Duodenal mucosa (tissue), 2 donors: Measurements from ENCODE around the gene ATOH7.
"Not testable (repeated sequence)": the region's sequence is repeated elsewhere in the genome, so short reads cannot be mapped to it uniquely, and the experiment has no call there.

Experiments used
- H3K27ac ChIP-seq: one replicate; pipeline ENCODE4 v1.7.0; 2013; ENCODE audit warnings: low read depth, low read length
- H3K27me3 ChIP-seq, 2 donors: one replicate each; pipeline ENCODE4 v1.7.0; 2013; ENCODE audit warnings: low read length in 2 of 2, control low read depth in 1 of 2; ENCODE audit not compliant: insufficient read depth in 2 of 2, control insufficient read depth in 1 of 2
- H3K36me3 ChIP-seq, 2 donors: one replicate each; pipeline ENCODE4 v1.7.0; 2013; ENCODE audit warnings: low read length in 2 of 2, control low read depth in 1 of 2; ENCODE audit not compliant: insufficient read depth in 2 of 2, control insufficient read depth in 1 of 2
- H3K4me1 ChIP-seq, 2 donors: one replicate each; pipeline ENCODE4 v1.7.0; 2013; ENCODE audit warnings: low read length in 2 of 2, control low read depth in 1 of 2; ENCODE audit not compliant: insufficient read depth in 2 of 2, control insufficient read depth in 1 of 2
- H3K4me3 ChIP-seq, 2 donors: one replicate each; pipeline ENCODE4 v1.7.0; 2013; ENCODE audit warnings: low read length in 2 of 2, low read depth in 1 of 2
- H3K9ac ChIP-seq, 2 donors: one replicate each; pipeline ENCODE4 v1.7.0; 2013; ENCODE audit warnings: low read length in 2 of 2, low read depth in 1 of 2
- H3K9me3 ChIP-seq, 2 donors: one replicate each; pipeline ENCODE4 v1.7.0; 2013; ENCODE audit warnings: low read length in 2 of 2, control low read depth in 1 of 2; ENCODE audit not compliant: control insufficient read depth in 1 of 2

The ATOH7 gene

GRCh38 chr10:68231817-68232251 is at the start of gene ATOH7:
Gene ATOH7, minus strand, starts transcription at chr10:68232113. Its CDS starts 436 bp downstream, at chr10:68231677.
- Histone ChIP-seq H3K36me3 (no peaks in the 10 kb centered on the region), H3K9me3 (no peaks in the 10 kb centered on the region), H3K9ac (peak within 1 kb of the TSS; percentile 56 to 66), H3K27me3 (peaks cover 4 to 8% of the 10 kb centered on the region in 2 donors), H3K27ac (peak within 1 kb of the TSS; percentile 20), H3K4me3 (peak within 1 kb of the TSS; percentile 77 to 78), H3K4me1 (peaks cover 5 to 6% of the 10 kb centered on the region in 2 donors)

- Histone ChIP-seq H3K4me1 (no peaks in the 10 kb centered on the region), H3K27me3 (no peaks in the 10 kb centered on the region), H3K36me3 (peaks cover 5 to 24% of the 10 kb centered on the region in 2 donors), H3K9me3 (peaks cover 4 to 10% of the 10 kb centered on the region in 2 donors), H3K9ac (no peak overlapping the region), H3K27ac (no peak overlapping the region), H3K4me3 (no peak overlapping the region)
Measured at GRCh38 chr10:68280758-68281157, 48.8 kb upstream of the ATOH7 start.

GRCh38 chr10:68278906-68279753 is 47.2 kb upstream of the ATOH7 start:
- Histone ChIP-seq H3K36me3 (peaks cover 0 to 12% of the 10 kb centered on the region in 2 donors), H3K9me3 (peaks cover 4 to 10% of the 10 kb centered on the region in 2 donors)
- H3K27ac ChIP-seq, H3K4me3 ChIP-seq, H3K27me3 ChIP-seq, H3K4me1 ChIP-seq, H3K9ac ChIP-seq: not testable (repeated sequence)

- not testable (repeated sequence) for H3K4me3 ChIP-seq, H3K4me1 ChIP-seq, H3K27ac ChIP-seq, H3K36me3 ChIP-seq, H3K9ac ChIP-seq, H3K27me3 ChIP-seq
- H3K9me3 ChIP-seq: peaks cover 4 to 10% of the 10 kb centered on the region in 2 donors
Measured at GRCh38 chr10:68277814-68278213, 45.9 kb upstream of the ATOH7 start.

- no peaks in the 10 kb centered on the region for H3K36me3 ChIP-seq
- H3K9ac ChIP-seq: no peak overlapping the region
- peaks cover 4 to 10% of the 10 kb centered on the region in 2 donors for H3K9me3 ChIP-seq
- H3K27ac ChIP-seq: no peak overlapping the region
- no peaks in the 10 kb centered on the region for H3K27me3 ChIP-seq
- no peak overlapping the region for H3K4me3 ChIP-seq
- H3K4me1 ChIP-seq: no peaks in the 10 kb centered on the region
Measured at GRCh38 chr10:68276224-68276623, 44.3 kb upstream of the ATOH7 start.

- H3K4me3 ChIP-seq: no peak overlapping the region
Measured at GRCh38 chr10:68275600-68276126, 43.8 kb upstream of the ATOH7 start.

GRCh38 chr10:68272833-68273232 is 40.9 kb upstream of the ATOH7 start:
- no peak overlapping the region for H3K9ac ChIP-seq
- no peaks in the 10 kb centered on the region for H3K4me1 ChIP-seq
- H3K36me3 ChIP-seq: no peaks in the 10 kb centered on the region

More at GRCh38 chr10:68275600-68276126, 43.8 kb upstream of the ATOH7 start:
- H3K36me3 ChIP-seq: no peaks in the 10 kb centered on the region
- H3K9me3 ChIP-seq: peaks cover 4 to 10% of the 10 kb centered on the region in 2 donors
- H3K27me3 ChIP-seq: no peaks in the 10 kb centered on the region
- no peaks in the 10 kb centered on the region for H3K4me1 ChIP-seq
- no peak overlapping the region for H3K27ac ChIP-seq
- H3K9ac ChIP-seq: no peak overlapping the region

GRCh38 chr10:68271196-68271882 is 39.4 kb upstream of the ATOH7 start:
- Histone ChIP-seq H3K9ac (no peak overlapping the region), H3K36me3 (no peaks in the 10 kb centered on the region), H3K27ac (no peak overlapping the region), H3K4me3 (no peak overlapping the region), H3K9me3 (no peaks in the 10 kb centered on the region), H3K4me1 (no peaks in the 10 kb centered on the region), H3K27me3 (no peaks in the 10 kb centered on the region)

More at GRCh38 chr10:68272833-68273232, 40.9 kb upstream of the ATOH7 start:
- Histone ChIP-seq H3K27ac (no peak overlapping the region), H3K4me3 (no peak overlapping the region), H3K9me3 (peaks cover 4 to 5% of the 10 kb centered on the region in 2 donors), H3K27me3 (no peaks in the 10 kb centered on the region)

GRCh38 chr10:68269562-68270290 is 37.8 kb upstream of the ATOH7 start:
- H3K36me3 ChIP-seq: no peaks in the 10 kb centered on the region
- H3K9ac ChIP-seq: no peak overlapping the region
- H3K4me1 ChIP-seq: no peaks in the 10 kb centered on the region
- H3K4me3 ChIP-seq: no peak overlapping the region
- no peaks in the 10 kb centered on the region for H3K27me3 ChIP-seq
- H3K27ac ChIP-seq: no peak overlapping the region
- peaks cover 0 to 5% of the 10 kb centered on the region in 2 donors for H3K9me3 ChIP-seq
